HG03457 (cell line): ENCODE measurements around the gene CNTROB.
"Not testable (repeated sequence)": the region's sequence is repeated elsewhere in the genome, so short reads cannot be mapped to it uniquely, and the experiment has no call there.

Experiments used
- ATAC-seq: cut with Tn5 transposase; IDR thresholded peaks from one replicate; pipeline ENCODE4 v1.9.1; 2021; ENCODE audit warnings: moderate number of reproducible peaks; ENCODE audit not compliant: unreplicated experiment

Gene CNTROB

DNA sequence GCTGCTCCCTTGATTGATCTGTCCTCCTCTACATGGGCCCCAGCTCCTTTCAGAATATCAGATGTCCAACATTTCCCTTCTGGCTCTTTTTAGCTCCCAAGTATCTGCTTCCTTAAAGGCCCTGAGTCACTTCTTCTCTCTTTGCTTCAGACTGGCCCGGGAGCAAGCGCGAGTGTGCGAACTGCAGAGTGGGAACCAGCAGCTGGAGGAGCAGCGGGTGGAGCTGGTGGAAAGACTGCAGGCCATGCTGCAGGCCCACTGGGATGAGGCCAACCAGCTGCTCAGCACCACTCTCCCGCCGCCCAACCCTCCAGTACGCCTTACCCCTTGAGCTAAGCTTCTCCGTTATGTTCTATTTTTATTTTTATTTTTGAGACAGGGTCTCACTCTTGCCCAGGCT is 12.3 kb downstream of the CNTROB start:
- ATAC-seq: no peak

DNA sequence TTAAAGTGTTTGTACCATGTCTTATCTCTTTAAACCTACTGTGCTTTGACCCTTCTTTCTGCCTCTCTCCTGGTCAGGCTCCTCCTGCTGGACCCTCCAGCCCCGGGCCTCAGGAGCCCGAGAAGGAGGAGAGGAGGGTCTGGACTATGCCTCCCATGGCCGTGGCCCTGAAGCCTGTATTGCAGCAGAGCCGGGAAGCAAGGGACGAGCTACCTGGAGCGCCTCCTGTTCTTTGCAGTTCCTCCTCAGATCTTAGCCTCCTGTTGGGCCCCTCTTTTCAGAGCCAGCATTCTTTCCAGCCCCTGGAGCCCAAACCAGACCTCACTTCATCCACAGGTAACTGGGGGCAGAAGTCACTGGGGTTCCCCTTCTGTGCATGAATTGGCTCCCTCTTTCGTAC is 13.6 kb downstream of the CNTROB start:
- ATAC-seq: no peak

DNA sequence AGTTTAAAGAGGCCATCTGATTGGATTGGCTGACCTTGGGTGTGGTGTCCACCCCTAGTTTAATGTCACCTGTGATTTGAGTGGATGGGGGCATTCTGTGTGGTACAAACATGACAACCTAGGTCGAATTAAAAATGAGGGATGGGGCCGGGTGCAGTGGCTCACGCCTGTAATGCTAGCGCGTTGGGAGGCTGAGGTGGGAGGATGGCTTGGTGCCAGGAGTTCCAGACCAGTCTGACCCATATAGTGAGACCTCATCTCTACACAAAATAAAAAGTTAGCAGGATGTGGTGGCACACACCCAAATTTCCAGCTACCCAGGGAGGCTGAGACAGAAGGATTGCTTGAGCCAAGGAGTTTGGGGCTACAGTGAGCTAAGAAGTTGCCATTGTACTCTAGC is 14.4 kb downstream of the CNTROB start:
- ATAC-seq: no peak

DNA sequence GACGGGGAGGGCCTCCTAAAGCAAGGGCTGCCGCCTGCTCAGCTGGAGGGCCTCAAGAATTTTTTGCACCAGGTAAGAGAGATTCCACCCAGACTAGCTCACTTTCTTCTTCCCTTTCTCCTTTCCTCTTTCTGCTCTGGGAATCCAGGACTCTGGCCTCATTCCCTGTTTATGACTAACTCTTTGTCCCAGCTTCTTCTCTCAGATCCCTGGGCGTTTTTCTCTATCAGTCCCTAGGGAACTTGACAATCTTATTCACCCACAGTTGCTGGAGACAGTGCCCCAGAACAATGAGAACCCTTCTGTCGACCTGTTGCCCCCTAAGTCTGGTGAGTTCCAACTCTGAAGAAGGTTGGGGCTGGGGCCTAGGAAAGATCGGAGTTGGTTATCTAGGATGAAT is 15.6 kb downstream of the CNTROB start:
- ATAC-seq: no peak

DNA sequence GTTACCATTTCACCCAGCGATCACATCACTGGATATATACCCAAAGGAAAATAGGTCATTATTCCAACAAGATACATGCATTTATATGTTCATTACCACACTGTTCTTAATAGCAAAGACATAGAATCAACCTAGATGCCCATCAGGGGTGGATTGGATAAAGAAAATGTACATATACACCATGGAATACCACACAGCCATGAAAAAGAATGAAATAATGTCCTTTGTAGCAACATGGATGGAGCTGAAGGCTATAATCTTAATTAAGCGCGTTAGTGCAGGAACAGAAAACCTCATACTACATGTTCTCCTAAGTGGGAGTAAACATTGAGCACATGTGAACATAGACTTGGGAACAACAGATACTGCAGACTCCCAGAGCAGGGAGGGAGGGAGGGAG is 18.6 kb downstream of the CNTROB start:
- no peak for ATAC-seq

DNA sequence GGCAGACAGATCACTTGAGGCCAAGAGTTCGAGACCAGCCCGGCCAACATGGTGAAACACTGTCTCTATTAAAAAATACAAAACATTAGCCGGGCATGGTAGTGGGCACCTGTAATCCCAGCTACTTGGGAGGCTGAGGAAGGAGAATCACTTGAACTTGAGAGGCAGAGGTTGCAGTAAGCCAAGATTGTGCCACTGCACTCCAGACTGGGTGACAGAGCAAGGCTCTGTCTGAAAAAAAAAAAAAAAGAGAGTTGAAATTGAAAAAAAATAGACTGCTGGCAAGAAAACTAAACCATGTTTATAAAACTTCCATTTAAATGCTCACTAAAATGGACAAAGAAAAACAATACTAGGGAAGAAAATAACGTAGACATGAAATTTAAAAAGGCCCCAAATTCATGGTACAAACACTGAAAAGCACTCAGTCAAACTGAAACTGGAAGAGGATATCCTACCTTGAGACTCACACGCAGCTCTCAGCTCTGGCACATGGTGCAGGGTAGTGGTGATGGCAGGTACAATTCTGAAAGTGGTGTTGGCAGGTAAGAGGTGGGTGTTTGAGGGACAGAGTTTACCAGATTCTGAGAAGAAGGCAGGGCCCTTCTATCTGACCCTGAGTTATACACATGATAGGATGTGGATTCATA is 19.3 kb downstream of the CNTROB start:
- ATAC-seq: peak; percentile 52

DNA sequence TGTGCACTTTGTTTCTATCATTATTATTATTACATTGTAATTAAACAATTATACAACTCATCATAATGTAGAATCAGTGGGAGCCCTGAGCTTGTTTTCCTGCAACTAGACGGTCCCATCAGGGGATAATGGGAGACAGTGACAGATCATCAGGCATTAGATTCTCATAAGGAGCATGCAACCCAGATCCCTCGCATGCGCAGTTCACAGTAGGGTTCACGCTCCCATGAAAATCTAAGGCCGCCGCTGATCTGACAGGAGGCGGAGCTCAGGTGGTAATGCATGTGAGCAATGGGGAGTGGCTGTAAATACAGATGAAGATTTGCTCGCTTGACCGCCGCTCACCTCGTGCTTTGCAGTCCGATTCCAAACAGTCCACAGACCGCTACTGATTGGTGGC is 21.3 kb downstream of the CNTROB start:
- ATAC-seq: not testable (repeated sequence)

DNA sequence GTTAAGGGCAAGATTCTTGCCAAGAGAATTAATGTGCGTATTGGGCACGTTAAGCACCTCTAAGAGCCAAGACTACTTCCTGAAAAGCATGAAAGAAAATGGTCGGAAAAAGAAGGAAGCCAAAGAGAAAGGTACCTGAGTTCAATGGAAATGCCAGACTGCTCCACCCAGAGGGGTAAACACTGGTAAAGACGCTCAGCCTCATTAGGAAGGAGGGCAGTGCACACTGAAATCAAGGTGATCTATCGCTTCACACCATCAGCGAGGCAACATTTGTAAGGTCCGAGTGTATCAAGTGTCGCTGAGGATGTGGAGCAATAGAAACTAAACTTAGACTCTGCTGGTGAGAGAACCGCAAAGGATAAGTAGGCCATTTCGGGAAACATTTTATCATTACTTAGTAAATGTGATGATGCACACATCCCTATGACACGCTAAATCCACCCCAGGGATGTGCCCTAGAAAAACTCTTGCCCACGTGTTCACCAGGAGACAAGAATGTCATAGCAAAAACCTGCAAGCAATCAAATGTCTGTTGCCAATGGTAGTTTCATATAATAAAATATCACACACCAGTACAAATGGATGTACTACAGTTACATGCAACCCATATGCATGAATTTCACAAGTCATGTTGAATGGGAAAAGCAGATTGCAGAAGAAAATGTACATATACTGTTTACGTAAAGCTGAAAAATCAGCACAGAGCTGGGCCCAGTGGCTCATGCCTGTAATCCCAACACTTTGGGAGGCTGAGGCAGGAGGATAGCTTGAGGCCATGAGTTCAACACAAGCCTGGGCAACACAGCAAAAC is 23.6 kb downstream of the CNTROB start:
- ATAC-seq: no peak

DNA sequence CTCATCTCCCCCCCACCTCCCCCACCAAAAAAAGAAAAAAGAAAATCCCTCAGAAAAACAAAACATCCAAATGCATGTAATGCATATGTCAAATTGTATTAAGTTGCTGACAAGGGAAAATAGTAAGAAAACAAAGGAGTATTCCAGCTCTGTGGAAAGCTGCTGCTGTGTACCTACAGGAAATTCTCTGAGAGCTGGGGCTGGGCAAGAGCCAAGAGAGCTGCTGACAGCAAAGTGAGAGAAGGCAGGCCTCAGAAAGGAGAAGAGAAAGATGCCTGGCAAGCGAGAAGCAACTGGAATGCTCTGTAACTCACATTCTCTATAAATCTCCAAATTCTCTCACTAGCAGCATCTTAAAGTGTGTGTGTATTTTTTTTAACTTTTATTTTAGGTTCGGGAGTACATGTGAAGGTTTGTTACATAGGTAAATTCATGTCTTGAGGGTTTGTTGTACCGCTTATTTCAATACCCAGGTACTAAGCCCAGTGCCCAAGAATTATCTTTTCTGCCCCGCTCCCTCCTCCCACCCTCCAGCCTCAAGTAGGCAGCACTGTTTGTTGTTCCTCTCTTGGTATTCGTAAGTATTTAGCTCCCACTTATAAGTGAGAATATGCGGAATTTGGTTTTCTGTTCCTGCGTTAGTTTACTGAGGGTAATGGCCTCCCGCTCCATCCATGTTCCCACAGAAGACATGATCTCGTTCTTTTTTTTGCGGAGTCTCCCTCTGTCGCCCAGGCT is 24.4 kb downstream of the CNTROB start:
- no peak for ATAC-seq

DNA sequence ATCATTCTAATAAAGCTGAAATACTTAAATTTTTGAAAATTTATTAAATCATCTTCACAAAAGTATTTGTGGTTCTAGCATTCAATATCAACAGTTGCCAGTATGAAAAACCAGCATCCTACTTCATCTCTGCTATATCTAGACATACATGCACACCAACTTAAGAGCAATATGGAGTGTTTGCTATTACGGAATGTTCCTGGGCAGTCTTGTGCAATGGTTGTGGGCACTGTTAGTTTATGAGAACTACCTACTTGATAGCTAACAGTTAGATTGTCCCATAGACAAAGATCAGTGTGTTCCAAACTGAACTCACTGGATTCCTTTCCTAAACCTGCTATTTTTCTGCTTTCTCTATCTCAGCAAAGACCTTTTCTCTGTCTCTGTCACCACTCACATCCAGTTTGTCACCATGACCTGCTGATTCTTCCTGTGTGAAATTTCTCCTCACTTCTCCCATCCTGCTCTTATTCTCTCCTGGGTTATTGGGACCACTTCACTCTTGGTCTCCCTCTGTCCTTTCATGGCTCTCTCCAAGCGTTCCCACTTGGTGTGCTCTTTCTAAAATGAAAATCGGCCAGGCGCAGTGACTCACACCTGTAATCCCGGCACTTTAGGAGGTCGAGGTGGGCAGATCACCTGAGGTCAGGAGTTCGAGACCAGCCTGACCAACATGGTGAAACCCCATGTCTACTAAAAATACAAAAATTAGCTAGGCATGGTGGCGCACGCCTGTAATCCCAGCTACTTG is 27.7 kb downstream of the CNTROB start:
- no peak for ATAC-seq

DNA sequence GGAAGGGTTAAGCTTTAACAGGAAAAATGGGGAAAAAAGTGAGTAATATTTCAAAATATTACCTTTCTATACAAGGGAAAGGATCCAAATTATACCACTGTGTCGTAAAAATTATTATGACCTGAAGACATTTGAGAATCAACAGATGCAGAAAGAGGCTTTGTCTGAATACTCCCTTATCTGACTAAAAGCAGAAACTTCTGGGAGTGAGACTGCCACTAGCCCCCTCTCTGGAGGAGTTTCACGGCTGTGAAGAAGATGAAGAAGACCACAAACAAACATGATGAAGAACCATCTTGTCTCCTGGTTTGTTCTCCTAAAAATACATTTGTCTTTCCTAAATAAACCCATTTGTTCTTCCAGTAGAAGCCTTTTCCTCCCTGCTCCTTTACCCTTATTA is 29.4 kb downstream of the CNTROB start:
- no peak for ATAC-seq

DNA sequence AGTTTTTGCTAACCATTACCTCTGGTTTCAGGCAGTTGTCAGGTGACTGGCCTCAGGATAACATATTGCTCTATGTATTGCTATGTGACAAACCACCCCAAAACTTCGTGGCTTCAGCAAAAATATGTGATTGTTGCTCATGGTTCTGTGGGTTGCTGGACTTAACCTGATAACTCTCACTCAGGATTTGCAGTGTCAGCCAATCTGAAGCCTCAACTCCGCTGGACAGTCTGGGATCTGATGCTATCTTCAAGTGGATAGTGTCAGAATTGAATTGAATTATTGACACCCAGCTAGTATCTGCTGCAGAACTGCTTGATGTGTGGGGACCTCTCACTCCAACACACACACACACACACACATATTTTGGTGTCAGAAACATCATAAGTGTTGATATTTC is 35.7 kb downstream of the CNTROB start:
- no peak for ATAC-seq

DNA sequence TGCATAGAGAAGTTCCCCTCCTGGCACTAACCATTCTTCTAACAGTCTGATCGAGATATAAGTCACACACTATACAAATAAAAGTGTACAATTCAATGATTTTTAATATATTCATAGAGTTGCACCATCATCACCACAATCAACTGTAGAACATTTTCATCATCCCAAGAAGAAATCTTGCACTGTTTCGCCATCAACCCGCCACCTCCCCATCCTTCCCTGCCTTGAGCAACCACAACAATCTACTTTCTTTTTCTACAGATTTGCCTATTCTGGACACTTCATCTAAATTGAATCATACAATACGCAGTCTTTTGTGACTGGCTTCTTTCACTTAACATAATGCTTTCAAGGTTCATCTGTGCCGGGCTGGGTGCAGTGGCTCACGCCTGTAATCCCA is 37.4 kb downstream of the CNTROB start:
- ATAC-seq: no peak

DNA sequence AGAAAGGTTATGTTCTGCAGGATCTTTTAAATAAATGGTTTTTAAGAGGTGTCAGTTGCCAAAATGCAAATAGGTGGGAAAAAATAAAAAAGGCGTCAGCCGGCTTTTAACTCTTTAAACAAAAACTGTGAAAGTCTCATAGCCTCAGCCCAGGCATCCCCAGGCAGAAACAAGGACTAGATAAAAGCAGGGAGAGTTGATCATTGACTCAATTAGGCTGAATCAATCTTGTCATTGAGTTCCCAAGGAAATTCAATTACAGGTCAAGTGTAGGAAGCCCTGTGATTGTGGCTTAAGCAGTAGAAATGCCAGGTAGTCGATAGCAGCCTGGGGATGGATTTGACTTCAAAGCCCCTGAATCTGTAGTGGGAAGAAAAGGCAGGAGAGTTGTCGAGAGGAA is 39.6 kb downstream of the CNTROB start:
- ATAC-seq: no peak

DNA sequence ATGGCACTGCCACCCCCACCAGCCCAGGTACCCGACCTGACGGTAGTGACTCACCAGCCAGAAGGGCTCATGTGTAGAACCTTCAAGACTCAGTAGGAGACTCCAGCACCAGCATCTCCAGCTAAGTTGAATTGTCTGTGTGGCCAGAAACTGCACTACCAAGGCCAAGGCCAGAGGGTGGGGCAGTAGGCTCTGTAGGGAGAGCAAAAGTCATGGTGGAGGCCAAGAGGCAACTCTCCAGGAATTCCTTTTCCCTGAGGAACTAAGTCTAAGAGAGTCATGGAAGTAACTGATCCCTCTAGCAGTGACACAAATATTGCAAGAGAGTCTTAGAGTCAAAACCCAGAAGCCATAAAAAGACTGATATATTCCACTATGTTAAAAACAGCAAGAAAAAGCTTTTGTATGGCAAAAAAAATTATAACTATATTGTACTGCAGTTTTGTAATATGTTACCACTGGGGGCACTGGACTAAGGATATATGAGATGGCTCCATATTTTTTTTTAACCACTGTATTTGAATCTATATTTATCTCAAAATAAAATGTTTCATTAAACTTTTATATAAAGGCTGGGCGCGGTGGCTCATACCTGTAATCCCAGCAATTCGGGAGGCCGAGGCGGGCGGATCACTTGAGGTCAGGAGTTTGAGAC is 40.3 kb downstream of the CNTROB start:
- ATAC-seq: no peak

DNA sequence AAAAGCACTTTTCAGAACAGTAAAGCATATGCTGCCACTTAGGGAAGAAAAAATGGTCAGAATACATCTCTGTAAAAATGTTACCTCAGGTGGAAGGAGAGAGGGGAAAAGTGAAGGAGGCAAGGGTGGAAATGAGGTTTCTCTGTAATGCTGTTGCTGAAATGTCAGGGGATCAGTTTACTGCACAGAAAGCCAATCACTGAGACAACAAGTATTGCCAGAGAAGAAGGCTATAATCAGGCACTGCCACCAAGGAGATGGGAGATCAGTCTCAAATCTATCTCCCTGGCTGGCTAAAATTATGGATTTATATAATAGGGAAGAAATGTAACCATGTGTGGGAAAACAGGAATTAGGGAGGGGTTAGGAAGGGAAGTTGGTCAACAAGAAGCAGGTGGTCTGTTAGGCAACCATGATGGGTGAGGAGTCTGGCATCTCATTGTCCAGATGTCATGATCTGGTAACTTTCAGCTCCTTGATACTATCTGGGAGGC is 42.7 kb downstream of the CNTROB start:
- no peak for ATAC-seq

DNA sequence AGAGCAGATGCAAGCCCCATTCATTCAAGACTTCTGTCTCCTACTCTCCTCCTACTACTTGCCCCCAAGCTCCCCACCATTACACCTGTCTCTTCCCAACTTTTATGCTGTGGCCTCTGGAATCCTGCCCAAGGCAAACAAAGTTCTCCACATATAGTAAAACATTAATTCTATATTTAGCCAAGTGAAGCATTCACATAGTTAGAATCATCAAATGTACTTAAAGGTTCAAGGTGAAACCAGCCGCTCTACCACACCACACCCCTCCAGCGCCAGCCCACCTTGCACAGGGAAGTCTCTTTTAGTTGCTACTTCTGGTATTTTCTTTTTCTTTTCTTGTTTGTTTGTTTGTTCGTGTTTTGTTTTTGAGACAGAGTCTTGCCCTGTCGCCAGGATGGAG is 45.0 kb downstream of the CNTROB start:
- no peak for ATAC-seq

DNA sequence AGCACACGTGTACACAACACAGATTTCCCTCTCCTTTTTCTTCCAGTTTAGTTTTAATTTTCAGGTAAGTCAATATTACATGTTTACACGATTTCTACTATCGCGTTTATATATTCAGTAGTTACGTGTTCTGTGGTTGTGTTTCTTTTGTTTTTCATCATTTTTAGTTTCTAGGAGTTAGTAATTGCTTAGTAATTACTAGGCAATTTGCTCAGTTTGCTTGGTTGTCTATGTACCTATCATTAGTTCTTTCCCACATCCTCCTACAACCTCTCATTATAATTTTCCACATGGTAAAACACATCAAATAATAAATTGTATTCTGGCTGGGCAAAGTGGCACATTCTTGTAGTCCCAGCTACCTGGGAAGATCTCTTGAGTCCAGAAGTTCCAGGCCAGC is 45.8 kb downstream of the CNTROB start:
- ATAC-seq: no peak

DNA sequence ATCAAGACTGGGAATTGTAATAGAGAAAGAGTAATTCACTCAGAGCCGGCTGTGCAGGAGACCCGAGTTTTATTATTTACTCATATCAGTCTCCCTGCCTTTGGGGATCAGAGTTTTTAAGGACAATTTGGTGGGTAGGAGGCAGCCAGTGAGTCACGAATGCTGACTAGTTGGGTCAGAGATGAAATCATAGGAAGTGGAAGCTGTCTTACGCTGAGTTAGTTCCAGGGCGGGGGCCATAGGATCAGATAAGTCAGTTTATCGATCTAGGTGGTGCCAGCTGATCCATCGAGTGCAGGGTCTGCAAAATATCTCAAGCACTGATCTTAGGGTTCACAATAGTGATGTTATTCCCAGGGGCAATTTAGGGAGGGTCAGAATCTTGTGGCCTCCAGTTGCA is 50.2 kb downstream of the CNTROB start:
- ATAC-seq: no peak

DNA sequence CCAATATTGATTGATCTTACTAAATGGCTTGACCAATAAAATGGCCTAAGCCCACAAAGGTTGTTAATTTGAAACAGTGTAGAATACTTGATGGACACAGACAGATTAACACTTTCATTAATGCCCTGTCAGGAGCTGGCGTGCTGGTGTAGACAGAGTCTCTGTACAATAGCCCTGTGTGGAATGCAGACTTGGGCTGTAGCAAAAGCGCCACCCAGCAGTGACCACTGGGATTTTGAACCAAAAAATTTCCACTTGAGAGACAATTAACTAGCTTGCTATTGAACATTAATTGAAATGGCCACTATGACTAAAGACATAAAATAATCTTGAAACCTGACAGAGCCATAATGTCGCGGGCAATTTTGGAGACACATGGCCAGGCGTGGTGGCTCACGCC is 50.7 kb downstream of the CNTROB start:
- no peak for ATAC-seq

DNA sequence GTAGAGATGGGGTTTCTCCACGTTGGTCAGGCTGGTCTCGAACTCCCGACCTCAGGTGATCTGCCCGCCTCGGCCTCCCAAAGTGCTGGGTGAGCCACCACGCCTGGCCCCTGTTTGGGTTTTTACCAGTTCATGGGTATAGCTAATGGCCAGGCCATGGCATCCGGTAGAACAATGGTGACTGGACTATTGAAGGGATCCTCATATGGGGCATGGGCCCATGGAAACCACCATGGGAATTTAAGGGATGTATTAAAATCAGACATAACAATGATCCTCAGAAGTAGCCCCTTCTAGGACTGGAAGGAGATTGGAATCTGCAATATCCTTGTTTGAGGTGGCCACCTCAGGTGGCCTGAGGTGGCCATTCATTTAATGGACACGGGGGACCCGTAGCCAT is 52.9 kb downstream of the CNTROB start:
- no peak for ATAC-seq
